NB4 (cell line): ENCODE data around the gene CLK2.

Experiments used
- MYC ChIP-seq: IDR thresholded peaks from 2 replicates; pipeline ENCODE4 v1.6.1; 2011; ENCODE audit warnings: low read depth, low read length
- POLR2A ChIP-seq: IDR thresholded peaks from 2 replicates; pipeline ENCODE4 v1.6.1; 2011; ENCODE audit warnings: mild to moderate bottlenecking; ENCODE audit not compliant: insufficient read length; ENCODE audit errors: extremely low read depth
- TF ChIP-seq, protein P1 (sequence below): IDR thresholded peaks from one replicate; pipeline ENCODE4 v1.5.1; 2012; ENCODE audit warnings: low read depth, low read length

DNA sequence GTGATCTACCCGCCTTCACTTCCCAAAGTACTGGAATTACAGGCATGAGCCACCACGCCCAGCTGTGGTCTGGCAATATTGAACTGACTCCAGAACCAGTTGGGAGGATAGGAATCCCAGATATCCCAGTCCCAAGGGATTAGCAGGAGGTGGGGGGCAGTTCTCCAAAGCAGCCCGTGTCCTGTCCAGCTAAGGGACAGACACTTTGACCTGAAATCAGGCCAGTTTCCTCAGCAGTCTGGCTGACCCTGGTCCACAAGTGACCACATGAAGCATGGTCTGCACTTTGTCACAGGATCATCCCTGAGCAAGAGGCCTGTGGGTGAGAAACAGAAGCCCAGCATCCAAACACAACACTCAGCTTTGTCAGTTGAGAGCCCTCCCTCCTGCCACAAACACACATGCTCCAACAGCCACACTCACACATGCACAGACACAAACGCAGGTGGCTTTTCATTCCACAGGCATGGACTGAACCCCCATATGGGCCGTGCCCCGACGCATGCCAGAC, 32.6 kb upstream of the CLK2 start:
- TF ChIP-seq, protein P1, sequence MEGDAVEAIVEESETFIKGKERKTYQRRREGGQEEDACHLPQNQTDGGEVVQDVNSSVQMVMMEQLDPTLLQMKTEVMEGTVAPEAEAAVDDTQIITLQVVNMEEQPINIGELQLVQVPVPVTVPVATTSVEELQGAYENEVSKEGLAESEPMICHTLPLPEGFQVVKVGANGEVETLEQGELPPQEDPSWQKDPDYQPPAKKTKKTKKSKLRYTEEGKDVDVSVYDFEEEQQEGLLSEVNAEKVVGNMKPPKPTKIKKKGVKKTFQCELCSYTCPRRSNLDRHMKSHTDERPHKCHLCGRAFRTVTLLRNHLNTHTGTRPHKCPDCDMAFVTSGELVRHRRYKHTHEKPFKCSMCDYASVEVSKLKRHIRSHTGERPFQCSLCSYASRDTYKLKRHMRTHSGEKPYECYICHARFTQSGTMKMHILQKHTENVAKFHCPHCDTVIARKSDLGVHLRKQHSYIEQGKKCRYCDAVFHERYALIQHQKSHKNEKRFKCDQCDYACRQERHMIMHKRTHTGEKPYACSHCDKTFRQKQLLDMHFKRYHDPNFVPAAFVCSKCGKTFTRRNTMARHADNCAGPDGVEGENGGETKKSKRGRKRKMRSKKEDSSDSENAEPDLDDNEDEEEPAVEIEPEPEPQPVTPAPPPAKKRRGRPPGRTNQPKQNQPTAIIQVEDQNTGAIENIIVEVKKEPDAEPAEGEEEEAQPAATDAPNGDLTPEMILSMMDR = no peak
- no peak for TF ChIP-seq POLR2A
- TF ChIP-seq MYC = no peak
